HepG2 (cell line): ENCODE results near the gene ANKS3. TPM values are rescaled to one million over a fixed set of nuclear protein-coding genes. Genes with fewer than 3 reads are reported as not detected.
A peak's percentile ranks its signal among the peaks of the same experiment; 100 is the strongest.

Source experiments
- ATAC-seq: fragments of 200-7000 bp; cut with Tn5 transposase; 3 replicates; pipeline ENCODE4 v1.9.1; 2020; ENCODE audit warnings: mild to moderate bottlenecking, moderate library complexity
- BruUV-seq: library from RNA; stranded (reverse); fragments of 400-500 nt; replicated peaks from 2 replicates; lab custom pipeline; 2021; lab: Mats Ljungman, UMichigan
- CTCF ChIA-PET: fragments of 300-600 bp; formaldehyde crosslinking; extraction: SDS; loops from one replicate; lab custom pipeline; 2021; ENCODE audit warnings: low total read pairs, inconsistent platforms, low intra/inter-chr PET ratio; lab: Yijun Ruan, JAX
- POLR2A ChIA-PET: fragments of 350-600 bp; sonication (Branson Sonifier 250); formaldehyde crosslinking; loops from one replicate; lab custom pipeline; 2020; ENCODE audit warnings: antibody characterized with exemption, inconsistent platforms; lab: Yijun Ruan, JAX
- DNase-seq: peaks from one replicate; pipeline ENCODE4 v3.0.0-alpha.2; 2015; ENCODE audit warnings: low spot score
- FAIRE-seq: peaks from 3 replicates; lab custom pipeline; 2011; peaks lifted over from hg19 to GRCh38; lab: Jason Lieb, UNC
- H2AFZ ChIP-seq: one replicate; pipeline ENCODE4 v1.6.1; 2011; ENCODE audit warnings: low read length, inconsistent platforms
- H3K27ac ChIP-seq: fragments of 300-600 bp; 3 replicates; pipeline ENCODE4 v1.8.0; 2011; ENCODE audit warnings: mixed run types, mild to moderate bottlenecking, mixed read lengths, low read length, inconsistent platforms; ENCODE audit not compliant: insufficient read depth; ENCODE audit errors: extremely low read length
- H3K27me3 ChIP-seq, 2 experiments: fragments of 200-600 bp in 1 of 2; 2 replicates in 1 of 2; 3 replicates in 1 of 2; pipeline versions ENCODE4 v1.6.0 to v1.8.0; 2011; ENCODE audit warnings: low read length in 2 of 2, mild to moderate bottlenecking in 2 of 2, moderate library complexity in 2 of 2, inconsistent platforms in 1 of 2; ENCODE audit not compliant: insufficient read depth in 2 of 2, control insufficient read depth in 1 of 2
- H3K36me3 ChIP-seq, 2 experiments: fragments of 200-600 bp in 1 of 2; replicated peaks in 1 of 2; 2 replicates in 1 of 2; 3 replicates in 1 of 2; pipeline versions ENCODE4 v1.5.1 to v1.8.0; 2011; ENCODE audit warnings: low read length in 2 of 2, inconsistent platforms in 1 of 2; ENCODE audit not compliant: insufficient read depth in 2 of 2, control insufficient read depth in 1 of 2
- H3K4me1 ChIP-seq: 2 replicates; pipeline ENCODE4 v1.5.1; 2012; ENCODE audit warnings: low read length, inconsistent platforms; ENCODE audit not compliant: insufficient read depth
- H3K4me2 ChIP-seq: 2 replicates; pipeline ENCODE4 v1.6.0; 2011; ENCODE audit warnings: low read depth, low read length, inconsistent platforms
- H3K4me3 ChIP-seq, 3 experiments: fragments of 200-600 bp in 1 of 3; sonication (generic), shearing (Covaris generic) in 1 of 3; replicated peaks in 1 of 3; 2 replicates each; pipeline ENCODE4 v1.5.1; 2011 to 2016; ENCODE audit warnings: low read length in 3 of 3, inconsistent platforms in 2 of 3, low read depth in 2 of 3, mild to moderate bottlenecking in 2 of 3, control low read depth in 1 of 3, mixed read lengths in 1 of 3; ENCODE audit not compliant: insufficient read depth in 1 of 3
- H3K79me2 ChIP-seq: one replicate; pipeline ENCODE4 v1.6.1; 2011; ENCODE audit warnings: low read length, inconsistent platforms; ENCODE audit not compliant: insufficient read depth
- H3K9ac ChIP-seq: 2 replicates; pipeline ENCODE4 v1.6.0; 2011; ENCODE audit warnings: mild to moderate bottlenecking, low read depth, low read length, inconsistent platforms; ENCODE audit not compliant: insufficient read depth
- H3K9me3 ChIP-seq: 2 replicates; pipeline ENCODE4 v1.5.1; 2012; ENCODE audit warnings: mild to moderate bottlenecking, low read length
- H4K20me1 ChIP-seq: 2 replicates; pipeline ENCODE4 v1.6.0; 2011; ENCODE audit warnings: inconsistent platforms, mild to moderate bottlenecking, low read length, moderate library complexity; ENCODE audit not compliant: insufficient read depth
- AGO2 ChIP-seq: fragments of 200-400 bp; formaldehyde crosslinking; optimal IDR thresholded peaks from 2 replicates; pipeline ENCODE3; 2017; ENCODE audit warnings: mild to moderate bottlenecking, low read depth, low read length, moderate library complexity
- NR2F6 ChIP-seq, 2 experiments: IDR thresholded peaks; 2 replicates each; pipeline ENCODE4 v1.6.1; 2016; ENCODE audit warnings: antibody characterized with exemption in 1 of 2, mild to moderate bottlenecking in 1 of 2
- ZNF121 ChIP-seq: sonication (generic); formaldehyde crosslinking; IDR thresholded peaks from 2 replicates; pipeline ENCODE4 v1.5.0; 2020; ENCODE audit warnings: mild to moderate bottlenecking, missing genetic modification reagents
- ZNF432 ChIP-seq: sonication (generic); formaldehyde crosslinking; IDR thresholded peaks from 2 replicates; pipeline ENCODE4 v1.5.0; 2020; ENCODE audit warnings: missing genetic modification reagents, mild to moderate bottlenecking, borderline replicate concordance
- ZNF816 ChIP-seq: sonication (generic); formaldehyde crosslinking; IDR thresholded peaks from 2 replicates; pipeline ENCODE4 v1.8.0; 2022; ENCODE audit warnings: missing genetic modification reagents, mild to moderate bottlenecking, borderline replicate concordance
- WGBS: methylation state at CpG from one replicate; pipeline ENCODE4 v1.1.6; 2017; ENCODE audit warnings: low lambda C conversion rate; 5-methylcytosine and 5-hydroxymethylcytosine counted together
- in situ Hi-C: cut with HindIII; loops from 2 replicates; pipeline ENCODE4 v1.10.0; 2017; ENCODE audit warnings: low pct_unique_long_range_greater_than_20kb; ENCODE audit not compliant: extremely low pct_ligation_motif_present
- intact Hi-C: fragments of 100-400 bp; cut with micrococcal nuclease; formaldehyde crosslinking; loops from one replicate; pipeline ENCODE4 v1.10.0; 2022; ENCODE audit not compliant: unreplicated experiment
- polyA plus RNA-seq, 8 experiments: library from polyadenylated mRNA; depleted of rRNA in 3 of 8; stranded (reverse) in 7 of 8; unstranded in 1 of 8; fragments of >200 nt; fragmentation: Illumina TruSeq in 4 of 8; extraction: Trizol in 4 of 8; gene quantifications; 2 replicates each; pipeline versions ENCODE4 v1.2.1 to v1.2.3, GENCODE V29; 2011 to 2016; ENCODE audit warnings: low read depth in 4 of 8, missing spikeins in 1 of 8, mixed read lengths in 1 of 8; ENCODE audit not compliant: insufficient read depth in 1 of 8
- total RNA-seq, 5 experiments: library from RNA; depleted of rRNA; stranded (reverse); fragments of >200 nt; fragmentation: Illumina TruSeq; extraction: Trizol; gene quantifications; 2 replicates each; pipeline ENCODE4 v1.2.3, GENCODE V29; 2016; ENCODE audit warnings: low read depth in 1 of 5

The ANKS3 gene
- total and polyA plus RNA-seq, 2 of the 13 experiments (the other 11 are each of a cell fraction or from before 2014, with no cell fraction given) = 11.4 to 15.9 TPM

DNA sequence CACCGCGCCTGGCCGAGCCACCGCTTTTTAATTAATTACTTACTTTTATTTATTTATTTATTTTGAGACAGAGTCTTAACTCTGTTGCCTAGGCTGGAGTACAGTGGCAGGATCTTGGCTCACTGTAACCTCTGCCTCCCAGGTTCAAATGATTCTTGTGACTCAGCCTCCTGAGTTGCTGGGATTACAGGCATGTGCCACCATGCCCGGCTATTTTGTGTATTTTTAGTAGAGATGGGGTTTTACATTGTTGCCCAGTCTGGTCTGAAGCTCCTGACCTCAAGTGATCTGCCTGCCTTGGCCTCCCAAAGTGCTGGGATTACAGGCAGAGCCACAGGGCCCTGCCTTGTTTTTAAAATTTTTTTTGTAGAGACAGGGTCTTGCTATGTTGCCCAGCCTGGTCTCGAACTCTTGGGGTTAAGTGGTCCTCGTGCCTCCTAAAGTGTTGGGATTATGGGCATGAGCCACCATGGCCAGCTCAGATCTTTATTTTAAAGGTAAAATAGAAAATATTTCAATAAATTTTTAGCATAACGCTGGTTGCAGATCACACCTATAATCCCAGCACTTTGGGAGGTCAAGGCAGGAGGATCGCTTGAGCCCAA, 59.0 kb downstream of the ANKS3 start:
- WGBS = 97% methylated on average over 9 of the region's 9 CpGs
- no peaks in the 10 kb centered on the region for H4K20me1 ChIP-seq
- ChIA-PET POLR2A (no interaction called here), CTCF (no interaction called here)
- H3K4me3 ChIP-seq = no peak overlapping the region
- no peak for DNase-seq
- no peak overlapping the region for H3K4me2 ChIP-seq
- TF ChIP-seq ZNF816 (CRISPR knock-in tag) (no peak), ZNF432 (no peak), ZNF121 (CRISPR knock-in tag) (0 out of 2 replicates have a peak, but pooled peaks have one; percentile 51)
- no peak overlapping the region for H2AFZ ChIP-seq
- no peaks in the 10 kb centered on the region for H3K27me3 ChIP-seq
- no peak for ATAC-seq
- peak overlapping the region; percentile 70 for H3K27ac ChIP-seq
- no peaks in the 10 kb centered on the region for H3K9me3 ChIP-seq
- H3K36me3 ChIP-seq = peaks cover 17 to 45% of the 10 kb centered on the region in 2 experiments; a peak in 4 of 5 replicates
- BruUV-seq = no TSS peak
- H3K79me2 ChIP-seq = peaks cover 3% of the 10 kb centered on the region
- intact Hi-C loops (no loop called here), in situ Hi-C loops (no loop called here)
- peak; percentile 18 for FAIRE-seq
- H3K4me1 ChIP-seq = peaks cover 40% of the 10 kb centered on the region
- H3K9ac ChIP-seq = no peak overlapping the region

DNA sequence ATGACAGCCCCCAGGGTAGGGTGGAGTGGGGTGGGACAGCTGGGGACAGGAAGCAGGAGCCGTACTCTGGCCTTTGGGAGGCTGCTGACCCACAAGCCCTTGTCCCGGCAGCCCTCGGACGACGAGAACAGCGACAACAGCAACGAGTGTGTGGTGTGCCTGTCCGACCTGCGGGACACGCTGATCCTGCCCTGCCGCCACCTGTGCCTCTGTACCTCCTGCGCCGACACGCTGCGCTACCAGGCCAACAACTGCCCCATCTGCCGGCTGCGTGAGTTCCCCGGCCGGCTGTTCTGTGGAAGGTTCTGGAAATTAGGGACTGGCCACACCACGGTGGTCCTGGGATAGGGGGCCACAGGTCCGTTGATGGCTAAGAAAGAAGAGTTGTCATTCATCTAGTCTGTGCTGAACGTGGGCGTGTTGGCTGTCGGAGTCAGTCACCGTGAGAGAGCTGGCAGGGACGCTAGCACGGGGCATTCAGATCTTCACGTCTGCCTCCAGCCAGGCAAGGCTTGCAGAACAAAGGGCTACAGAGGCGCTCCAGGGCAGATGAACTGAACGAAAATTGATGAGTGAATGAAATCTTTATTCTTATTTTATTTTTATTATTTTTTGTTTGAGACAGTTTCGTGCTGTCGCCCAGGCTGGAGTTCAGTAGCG, 60.6 kb downstream of the ANKS3 start:
- WGBS = 98% methylated on average over 33 of the region's 33 CpGs
- in situ Hi-C loops (no loop called here), intact Hi-C loops (no loop called here)
- Histone ChIP-seq H3K4me2 (no peak overlapping the region), H3K27me3 (no peaks in the 10 kb centered on the region), H3K79me2 (peaks cover 3% of the 10 kb centered on the region), H3K36me3 (peaks cover 19 to 45% of the 10 kb centered on the region in 2 experiments), H3K9me3 (no peaks in the 10 kb centered on the region), H3K9ac (no peak overlapping the region), H3K4me1 (peaks cover 32% of the 10 kb centered on the region), H3K4me3 (no peak overlapping the region), H2AFZ (no peak overlapping the region), H3K27ac (no peak overlapping the region), H4K20me1 (no peaks in the 10 kb centered on the region)
- ATAC-seq = no peak
- no peak for FAIRE-seq
- POLR2A ChIA-PET = interaction anchor here (0.8 kb wide), 1 partner anchor 10 kb away, joined by 3 read pairs; no protein-coding TSS in a partner anchor
- BruUV-seq = no TSS peak
- DNase-seq = no peak
- CTCF ChIA-PET = no interaction called here
- peak; percentile 62 for TF ChIP-seq AGO2
- no peak for TF ChIP-seq NR2F6 (IDR thresholded peaks at IDR 0.05)
- no peak for TF ChIP-seq NR2F6 (CRISPR knock-in tag; IDR thresholded peaks at IDR 0.05)
